ENCODE measurements around the gene NOS1AP.

Gene NOS1AP

DNA sequence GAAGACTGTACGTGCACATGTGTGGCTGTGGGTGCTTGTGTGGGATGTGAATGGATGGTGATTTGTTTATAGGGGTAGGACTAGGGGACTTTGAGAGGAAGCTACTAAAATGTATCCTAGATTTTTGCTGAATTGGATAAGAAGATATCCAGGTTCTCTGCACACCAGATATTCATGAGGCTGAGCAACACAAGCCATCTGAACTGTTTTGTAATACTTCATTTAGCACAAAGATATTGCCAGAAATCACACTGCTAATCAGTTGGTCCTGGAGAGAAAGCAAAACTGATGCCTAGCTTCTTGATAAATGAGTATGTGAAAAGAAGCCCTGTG, 135.3 kb downstream of the NOS1AP start:
- Mint-ChIP-seq H3K27me3 (ENCODE audit: low read depth) (no peaks in the 10 kb centered on the region), H3K27ac (peak overlapping the region; percentile 20 to 48 (median 21)), H3K36me3 (ENCODE audit: low read depth) (no peaks in the 10 kb centered on the region), H3K9me3 (no peaks in the 10 kb centered on the region), H3K4me3 (no peak overlapping the region), H3K4me1 (peaks cover 51% of the 10 kb centered on the region)
- TF ChIP-seq CTCF (IDR thresholded peaks at IDR 0.05; ENCODE audit: unreplicated experiment in 3 of 3): no peak

DNA sequence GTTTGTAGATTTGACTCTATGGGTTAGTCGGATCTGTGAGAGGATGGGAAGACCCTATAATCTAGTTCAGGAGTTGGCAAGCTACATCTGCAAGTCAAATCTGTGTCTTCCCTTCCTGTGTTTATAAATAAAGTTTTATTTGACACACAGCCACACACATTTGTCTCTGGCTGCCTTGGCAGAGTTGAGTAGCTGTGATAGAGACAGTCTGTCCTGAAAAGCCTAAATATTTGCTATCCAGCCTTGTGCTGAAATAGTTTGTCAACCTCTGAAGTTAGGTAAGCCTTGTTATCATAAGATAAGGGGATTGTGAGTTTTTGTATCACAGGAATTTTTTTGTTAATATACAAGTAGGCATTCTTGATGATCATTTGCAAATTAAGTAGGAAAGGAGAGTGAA, 136.8 kb downstream of the NOS1AP start:
- Mint-ChIP-seq H3K9me3 (no peaks in the 10 kb centered on the region), H3K36me3 (ENCODE audit: low read depth) (no peaks in the 10 kb centered on the region), H3K4me3 (no peak overlapping the region), H3K27me3 (ENCODE audit: low read depth) (no peaks in the 10 kb centered on the region), H3K4me1 (peaks cover 60% of the 10 kb centered on the region), H3K27ac (peak overlapping the region in 2 of 3 experiments; percentile 38 to 51)
- TF ChIP-seq CTCF (IDR thresholded peaks at IDR 0.05; ENCODE audit: unreplicated experiment in 3 of 3): no peak

GRCh38 chr1:162206749-162207635, 137.5 kb downstream of the NOS1AP start:
- peak overlapping the region; percentile 38 to 51 (median 38) for H3K27ac Mint-ChIP-seq
- no peaks in the 10 kb centered on the region for H3K36me3 Mint-ChIP-seq (ENCODE audit: low read depth)
- H3K9me3 Mint-ChIP-seq: no peaks in the 10 kb centered on the region
- peaks cover 66% of the 10 kb centered on the region for H3K4me1 Mint-ChIP-seq
- H3K27me3 Mint-ChIP-seq (ENCODE audit: low read depth): no peaks in the 10 kb centered on the region
- H3K4me3 Mint-ChIP-seq: no peak overlapping the region
- TF ChIP-seq CTCF (IDR thresholded peaks at IDR 0.05; ENCODE audit: unreplicated experiment in 3 of 3): no peak

GRCh38 chr1:162207862-162208261, 138.4 kb downstream of the NOS1AP start:
- Mint-ChIP-seq H3K4me3 (no peak overlapping the region), H3K36me3 (ENCODE audit: low read depth) (no peaks in the 10 kb centered on the region), H3K4me1 (peaks cover 75% of the 10 kb centered on the region), H3K27ac (peak overlapping the region in 1 of 3 experiments; percentile 36), H3K9me3 (no peaks in the 10 kb centered on the region), H3K27me3 (ENCODE audit: low read depth) (no peaks in the 10 kb centered on the region)
- no peak for TF ChIP-seq CTCF (IDR thresholded peaks at IDR 0.05; ENCODE audit: unreplicated experiment in 3 of 3)

DNA sequence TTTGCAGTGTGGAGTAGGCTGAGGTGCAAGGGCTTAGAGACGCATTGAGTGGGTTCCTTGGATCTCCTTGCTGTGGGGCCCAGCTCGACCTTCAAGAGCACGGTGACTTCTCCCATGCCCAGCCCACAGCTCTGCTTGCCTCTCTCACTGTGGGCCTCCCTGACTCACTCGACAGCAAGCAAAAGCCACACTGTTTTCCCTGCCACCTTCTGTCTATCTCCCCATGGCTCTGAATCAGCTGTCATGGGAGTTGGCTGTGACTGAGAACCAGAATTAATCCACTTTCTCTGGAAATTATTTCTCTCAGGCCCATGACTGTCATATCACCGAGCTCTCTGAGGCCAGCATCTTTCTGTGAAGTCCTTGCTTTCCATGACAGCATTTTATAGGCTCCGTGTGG, 140.7 kb downstream of the NOS1AP start:
- Mint-ChIP-seq H3K27ac (peak overlapping the region in 2 of 3 experiments; percentile 16 to 31), H3K27me3 (ENCODE audit: low read depth) (no peaks in the 10 kb centered on the region), H3K4me3 (no peak overlapping the region), H3K9me3 (no peaks in the 10 kb centered on the region), H3K36me3 (ENCODE audit: low read depth) (no peaks in the 10 kb centered on the region), H3K4me1 (peaks cover 77% of the 10 kb centered on the region)
- no peak for TF ChIP-seq CTCF (IDR thresholded peaks at IDR 0.05; ENCODE audit: unreplicated experiment in 3 of 3)

- no peak for TF ChIP-seq CTCF (IDR thresholded peaks at IDR 0.05; ENCODE audit: unreplicated experiment in 3 of 3)
- Mint-ChIP-seq H3K36me3 (ENCODE audit: low read depth) (no peaks in the 10 kb centered on the region), H3K27ac (peak overlapping the region; percentile 90 to 97 (median 97)), H3K27me3 (ENCODE audit: low read depth) (peaks cover 2% of the 10 kb centered on the region), H3K4me3 (no peak overlapping the region), H3K9me3 (no peaks in the 10 kb centered on the region), H3K4me1 (peaks cover 67% of the 10 kb centered on the region)
Measured at GRCh38 chr1:162212713-162213112, 143.2 kb downstream of the NOS1AP start.

Data from nephron (organoid).